Daoy (cell line): ENCODE measurements around the gene CXCL13. TPM values are rescaled to one million over a fixed set of nuclear protein-coding genes. Genes with fewer than 3 reads are reported as not detected.

Experiments
- total RNA-seq: library from RNA; depleted of rRNA; stranded (reverse); fragments of >200 nt; shearing (Covaris generic); gene quantifications from 2 replicates; pipeline ENCODE4 v1.2.3, GENCODE V29; 2014; rRNA removed

Gene CXCL13
- total RNA-seq, 1 experiment from 2014 or later: not detected

Other genes with a start within 250 kb of the CXCL13 start
- 3.2 and 4.2 TPM in 2 replicates for gene CNOT6L, start 213.5 kb downstream of the CXCL13 start, total RNA-seq